Mucosa of stomach (tissue), 1 donor: ENCODE data around the gene EHBP1L1.
A peak's percentile ranks its signal among the peaks of the same experiment; 100 is the strongest.

ENCODE experiments used
- H3K27me3 ChIP-seq: one replicate; pipeline ENCODE4 v1.7.0; 2013; ENCODE audit warnings: mild to moderate bottlenecking, low read length; ENCODE audit not compliant: control insufficient read depth, insufficient read depth
- H3K36me3 ChIP-seq: one replicate; pipeline ENCODE4 v1.7.0; 2013; ENCODE audit warnings: low read length; ENCODE audit not compliant: control insufficient read depth, insufficient read depth
- H3K4me1 ChIP-seq: one replicate; pipeline ENCODE4 v1.7.0; 2013; ENCODE audit warnings: mild to moderate bottlenecking, low read length; ENCODE audit not compliant: control insufficient read depth, insufficient read depth
- H3K4me3 ChIP-seq: one replicate; pipeline ENCODE4 v1.7.0; 2013; ENCODE audit warnings: low read length
- H3K9ac ChIP-seq: one replicate; pipeline ENCODE4 v1.7.0; 2013; ENCODE audit warnings: mild to moderate bottlenecking, low read length, moderate library complexity
- H3K9me3 ChIP-seq: one replicate; pipeline ENCODE4 v1.7.0; 2013; ENCODE audit warnings: mild to moderate bottlenecking, low read length, moderate library complexity; ENCODE audit not compliant: control insufficient read depth
- donor health status: Pancreatic carcinoma.

EHBP1L1 gene

GRCh38 chr11:65599216-65599954 is 23.5 kb downstream of the EHBP1L1 start:
- no peaks in the 10 kb centered on the region for H3K27me3 ChIP-seq
- no peak overlapping the region for H3K9ac ChIP-seq
- no peaks in the 10 kb centered on the region for H3K9me3 ChIP-seq
- H3K36me3 ChIP-seq, result peaks cover 17% of the 10 kb centered on the region
- no peak overlapping the region for H3K4me3 ChIP-seq
- H3K4me1 ChIP-seq, result peaks cover 14% of the 10 kb centered on the region

GRCh38 chr11:65599955-65600246 is 24.0 kb downstream of the EHBP1L1 start:
- Histone ChIP-seq H3K9me3 (no peaks in the 10 kb centered on the region), H3K4me3 (no peak overlapping the region), H3K27me3 (no peaks in the 10 kb centered on the region), H3K36me3 (peaks cover 17% of the 10 kb centered on the region), H3K9ac (no peak overlapping the region), H3K4me1 (peaks cover 13% of the 10 kb centered on the region)

- no peak overlapping the region for H3K4me3 ChIP-seq
- H3K4me1 ChIP-seq, result peaks cover 6% of the 10 kb centered on the region
- H3K9ac ChIP-seq, result no peak overlapping the region
- no peaks in the 10 kb centered on the region for H3K27me3 ChIP-seq
- H3K9me3 ChIP-seq, result no peaks in the 10 kb centered on the region
- H3K36me3 ChIP-seq, result peaks cover 5% of the 10 kb centered on the region
These were observed 28.4 kb downstream of the EHBP1L1 start for GRCh38 chr11:65604258-65604657.

- Histone ChIP-seq H3K9ac (no peak overlapping the region), H3K4me1 (peaks cover 32% of the 10 kb centered on the region), H3K9me3 (no peaks in the 10 kb centered on the region), H3K27me3 (no peaks in the 10 kb centered on the region), H3K36me3 (peaks cover 5% of the 10 kb centered on the region), H3K4me3 (no peak overlapping the region)
These were observed 31.2 kb downstream of the EHBP1L1 start for GRCh38 chr11:65606876-65607613.

- peaks cover 40% of the 10 kb centered on the region for H3K4me1 ChIP-seq
- no peak overlapping the region for H3K4me3 ChIP-seq
- H3K9ac ChIP-seq, result no peak overlapping the region
- H3K36me3 ChIP-seq, result peaks cover 5% of the 10 kb centered on the region
- H3K9me3 ChIP-seq, result no peaks in the 10 kb centered on the region
- no peaks in the 10 kb centered on the region for H3K27me3 ChIP-seq
These were observed 32.0 kb downstream of the EHBP1L1 start for GRCh38 chr11:65607614-65608426.

- H3K4me1 ChIP-seq, result peaks cover 46% of the 10 kb centered on the region
These were observed 33.4 kb downstream of the EHBP1L1 start for GRCh38 chr11:65609229-65609628.

GRCh38 chr11:65609665-65610064 is 33.8 kb downstream of the EHBP1L1 start:
- no peak overlapping the region for H3K4me3 ChIP-seq
- H3K4me1 ChIP-seq, result peaks cover 46% of the 10 kb centered on the region
- no peaks in the 10 kb centered on the region for H3K27me3 ChIP-seq
- peaks cover 5% of the 10 kb centered on the region for H3K36me3 ChIP-seq
- no peak overlapping the region for H3K9ac ChIP-seq
- no peaks in the 10 kb centered on the region for H3K9me3 ChIP-seq

More at GRCh38 chr11:65609229-65609628, 33.4 kb downstream of the EHBP1L1 start:
- Histone ChIP-seq H3K9ac (no peak overlapping the region), H3K9me3 (no peaks in the 10 kb centered on the region), H3K4me3 (no peak overlapping the region), H3K27me3 (no peaks in the 10 kb centered on the region), H3K36me3 (peaks cover 5% of the 10 kb centered on the region)

- Histone ChIP-seq H3K9me3 (no peaks in the 10 kb centered on the region), H3K9ac (peak overlapping the region; percentile 93), H3K4me1 (peaks cover 46% of the 10 kb centered on the region), H3K4me3 (no peak overlapping the region), H3K36me3 (peaks cover 5% of the 10 kb centered on the region), H3K27me3 (no peaks in the 10 kb centered on the region)
These were observed 34.6 kb downstream of the EHBP1L1 start for GRCh38 chr11:65610404-65610803.

- H3K36me3 ChIP-seq, result peaks cover 5% of the 10 kb centered on the region
These were observed 35.3 kb downstream of the EHBP1L1 start for GRCh38 chr11:65611028-65611757.

GRCh38 chr11:65611758-65612603 is 36.1 kb downstream of the EHBP1L1 start:
- H3K36me3 ChIP-seq, result peaks cover 5% of the 10 kb centered on the region
- peaks cover 51% of the 10 kb centered on the region for H3K4me1 ChIP-seq
- H3K9ac ChIP-seq, result peak overlapping the region; percentile 93
- no peaks in the 10 kb centered on the region for H3K9me3 ChIP-seq
- H3K4me3 ChIP-seq, result no peak overlapping the region
- no peaks in the 10 kb centered on the region for H3K27me3 ChIP-seq

More at GRCh38 chr11:65611028-65611757, 35.3 kb downstream of the EHBP1L1 start:
- H3K27me3 ChIP-seq, result no peaks in the 10 kb centered on the region
- H3K4me3 ChIP-seq, result no peak overlapping the region
- H3K4me1 ChIP-seq, result peaks cover 46% of the 10 kb centered on the region
- no peaks in the 10 kb centered on the region for H3K9me3 ChIP-seq
- H3K9ac ChIP-seq, result peak overlapping the region; percentile 93

GRCh38 chr11:65612691-65613090 is 36.8 kb downstream of the EHBP1L1 start:
- Histone ChIP-seq H3K9me3 (no peaks in the 10 kb centered on the region), H3K27me3 (no peaks in the 10 kb centered on the region), H3K36me3 (peaks cover 5% of the 10 kb centered on the region), H3K9ac (peak overlapping the region; percentile 93), H3K4me3 (peak overlapping the region; percentile 46), H3K4me1 (peaks cover 48% of the 10 kb centered on the region)
